COLO668 (cell line): ENCODE data around the gene METTL16.

Source experiments
- DNase-seq: peaks from one replicate; lab custom pipeline; 2025; ENCODE audit not compliant: unreplicated experiment; lab: John Stamatoyannopoulos, UW

METTL16 gene

DNA sequence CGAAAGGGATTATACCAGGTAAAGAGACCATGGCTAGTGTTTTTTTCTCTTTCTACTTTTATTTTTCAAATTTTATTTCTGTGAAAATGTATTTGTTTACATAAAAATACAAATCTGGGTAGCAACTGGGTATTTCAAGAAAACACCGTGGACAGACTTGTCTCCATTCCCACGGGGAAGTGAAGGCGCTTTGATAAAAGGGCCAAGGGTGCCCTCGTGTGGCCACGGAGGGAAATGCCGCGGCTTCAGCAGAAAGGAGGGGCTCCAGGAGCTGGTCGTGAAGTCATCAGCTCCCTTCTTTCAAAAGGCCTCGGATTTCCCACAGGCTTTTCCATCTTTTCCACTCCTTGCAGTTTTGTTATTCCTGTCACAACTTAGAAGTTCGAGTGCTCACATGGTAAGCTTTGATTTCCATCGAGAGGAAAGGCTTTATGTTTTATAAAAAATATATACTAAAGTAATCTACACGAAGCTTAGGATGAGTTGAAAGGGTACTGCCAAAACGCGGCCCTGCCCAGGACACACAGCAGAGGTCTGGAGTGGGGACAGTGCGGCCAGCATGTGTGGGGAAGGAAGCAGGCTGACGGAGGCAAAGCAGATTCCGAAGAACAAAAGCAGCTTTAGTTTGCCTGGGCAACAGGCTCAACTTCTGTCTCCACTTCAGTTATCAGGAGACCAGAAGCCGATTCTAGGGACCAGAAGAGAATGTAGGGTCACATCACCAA is 95.5 kb downstream of the METTL16 start:
- DNase-seq, result peak; percentile 65

DNA sequence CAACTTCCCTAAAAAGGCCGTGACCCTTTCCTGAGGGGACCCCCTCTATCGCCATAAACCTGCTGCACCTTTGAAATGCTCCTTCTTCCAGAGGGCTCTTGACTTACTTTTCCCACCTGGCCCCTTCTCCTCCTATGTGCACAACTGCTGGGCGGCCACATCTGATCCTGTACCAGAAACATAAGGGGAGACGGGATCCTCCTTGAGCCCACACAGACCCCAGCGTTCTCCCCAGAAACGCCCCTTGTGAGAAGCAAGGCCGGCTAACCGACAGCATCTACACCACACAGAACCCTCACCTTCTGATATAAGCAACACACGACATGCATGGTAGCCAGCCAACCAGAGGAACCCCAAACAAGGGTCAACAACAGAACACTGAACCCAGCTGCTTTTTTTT is 96.6 kb downstream of the METTL16 start:
- no peak for DNase-seq

DNA sequence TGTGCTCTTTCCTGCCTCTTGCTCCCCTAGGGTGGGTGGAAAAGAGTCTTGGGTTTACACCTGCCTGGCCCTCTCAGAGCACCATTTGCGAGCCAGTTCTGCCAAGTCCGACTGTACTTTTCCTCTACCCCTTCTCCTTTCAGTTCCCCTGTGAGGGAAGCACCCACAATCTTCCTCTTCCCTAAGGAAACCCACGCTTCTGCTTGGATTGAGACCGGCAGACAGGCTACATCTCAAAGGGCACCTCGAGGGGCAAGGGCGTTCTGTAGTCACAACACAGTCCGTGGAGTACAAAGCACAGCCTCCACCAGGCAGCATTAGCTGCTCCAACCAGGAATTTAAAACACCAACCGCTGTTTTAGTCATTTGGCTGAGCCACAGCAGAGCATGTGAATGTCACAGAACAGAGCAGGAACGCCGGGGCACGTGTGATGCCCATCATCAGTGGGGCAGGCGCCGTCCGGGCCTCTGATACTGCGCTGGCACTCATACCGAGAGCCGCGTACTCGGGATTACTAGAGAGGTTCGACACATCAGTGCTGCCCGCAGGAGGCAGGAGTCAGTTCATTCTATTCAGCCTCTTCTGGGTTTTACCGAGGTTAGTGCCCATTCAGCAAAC is 97.1 kb downstream of the METTL16 start:
- DNase-seq, result no peak

DNA sequence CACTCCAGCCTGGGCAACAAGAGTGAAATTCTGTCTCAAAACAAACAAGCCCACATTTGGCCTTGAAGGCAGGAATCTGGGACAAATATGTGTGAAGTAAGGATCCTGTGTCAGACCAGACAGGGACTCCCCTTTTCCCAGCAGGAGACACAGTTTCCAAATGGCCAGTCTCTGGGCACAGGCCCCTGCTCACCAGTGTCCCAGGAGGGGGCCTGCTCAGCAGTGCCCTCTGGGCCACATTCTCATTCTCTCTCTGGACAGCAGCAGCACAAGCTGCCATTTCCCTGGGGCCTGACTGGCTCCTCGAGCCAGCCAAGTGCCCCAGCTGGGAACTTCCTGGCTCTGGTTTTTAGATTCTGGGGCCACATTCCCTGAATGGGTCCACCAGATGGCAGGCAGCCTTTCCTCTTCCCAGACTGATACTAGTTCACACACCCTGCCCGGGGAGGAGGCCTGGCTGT is 99.1 kb downstream of the METTL16 start:
- no peak for DNase-seq

DNA sequence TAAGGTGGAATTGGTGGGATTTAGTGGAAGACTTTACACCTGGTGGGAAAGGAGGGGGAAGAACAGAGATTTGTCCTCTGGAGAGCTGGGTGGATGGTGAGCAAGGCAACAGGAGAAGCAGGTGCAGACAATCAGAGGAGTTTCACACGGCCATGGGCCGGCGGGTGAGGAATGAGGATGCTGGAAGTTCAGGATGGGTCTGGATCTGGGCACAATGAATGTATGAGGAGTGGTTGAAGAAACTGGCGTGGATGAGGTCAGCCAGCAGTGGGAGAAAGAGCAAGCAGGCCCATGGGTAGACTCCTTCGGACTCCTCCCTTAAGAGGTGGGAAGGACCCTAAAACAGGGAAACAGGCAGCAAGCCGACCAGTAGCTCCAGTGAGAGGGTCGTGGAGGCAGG is 100.7 kb downstream of the METTL16 start:
- DNase-seq, result no peak

DNA sequence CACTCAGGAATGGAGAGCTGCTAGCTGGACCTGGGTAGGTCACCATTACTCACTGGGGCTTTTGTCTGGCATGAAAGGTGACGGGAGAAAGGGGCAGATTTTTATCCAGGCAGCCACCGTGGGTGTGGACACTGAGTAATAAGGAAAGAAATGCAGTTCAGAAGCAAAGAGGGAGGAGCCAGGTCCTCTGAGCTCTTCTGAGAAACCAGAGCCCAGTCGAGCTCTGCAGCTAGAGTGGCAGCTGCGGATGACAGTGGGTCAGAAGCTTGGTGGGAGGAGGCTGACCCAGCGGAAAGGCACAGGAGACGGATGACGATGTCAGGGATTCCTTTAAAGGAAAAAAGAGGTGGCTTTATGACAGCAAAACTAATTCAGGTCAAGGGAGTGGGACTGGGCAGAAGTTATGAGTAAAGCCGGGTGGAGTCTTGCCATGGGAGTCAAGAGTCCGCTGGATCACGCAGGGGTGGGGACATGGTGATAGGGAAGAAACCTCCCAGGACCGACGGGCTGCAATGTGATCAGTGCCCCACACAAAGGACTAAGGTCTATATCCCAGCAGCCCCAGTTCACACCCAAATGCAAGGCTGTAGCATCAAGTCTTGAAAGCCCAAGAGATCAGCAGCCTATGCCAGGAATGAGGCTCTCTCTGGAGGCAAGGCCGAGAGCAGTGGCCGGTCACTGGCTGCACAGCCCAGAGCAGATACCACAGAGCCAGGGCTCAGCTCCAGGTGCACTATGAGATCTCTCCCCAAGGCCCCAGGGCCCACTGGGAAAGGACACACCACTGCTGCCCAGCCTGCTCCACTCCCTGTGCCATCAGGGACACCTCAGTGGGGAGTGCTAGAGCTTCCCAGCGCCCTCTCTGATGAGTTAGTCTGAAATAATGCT is 104.5 kb downstream of the METTL16 start:
- no peak for DNase-seq

DNA sequence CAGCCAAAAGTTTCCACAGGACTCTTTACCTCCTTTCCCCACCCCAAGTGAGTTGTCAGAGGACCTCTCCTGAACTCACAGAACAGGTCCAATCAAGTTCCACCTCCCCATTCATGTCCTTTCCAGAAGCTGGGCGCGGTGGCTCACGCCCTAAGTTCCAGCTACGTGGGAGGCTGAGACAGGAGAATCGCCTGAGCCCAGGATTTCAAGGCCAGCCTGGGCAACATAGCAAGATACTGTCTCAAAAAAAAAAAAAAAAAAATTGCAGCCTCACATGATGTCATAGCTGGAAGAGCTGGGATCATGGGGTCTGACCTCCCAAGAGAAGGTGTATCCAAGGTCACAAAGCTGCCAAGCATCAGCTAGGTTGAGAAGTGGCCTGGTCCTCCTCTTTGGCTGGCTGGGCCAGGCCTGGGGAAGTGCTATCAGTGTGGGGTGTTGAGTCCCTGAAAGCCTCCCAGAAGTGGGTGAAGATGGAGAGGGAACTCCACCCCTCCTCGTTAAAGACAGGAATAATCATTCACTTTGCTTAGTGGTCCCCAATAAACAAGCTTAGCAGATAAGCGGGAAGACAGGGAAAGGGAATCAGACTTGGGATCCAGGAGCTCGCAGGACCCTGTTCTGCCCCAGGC is 105.3 kb downstream of the METTL16 start:
- DNase-seq, result no peak

DNA sequence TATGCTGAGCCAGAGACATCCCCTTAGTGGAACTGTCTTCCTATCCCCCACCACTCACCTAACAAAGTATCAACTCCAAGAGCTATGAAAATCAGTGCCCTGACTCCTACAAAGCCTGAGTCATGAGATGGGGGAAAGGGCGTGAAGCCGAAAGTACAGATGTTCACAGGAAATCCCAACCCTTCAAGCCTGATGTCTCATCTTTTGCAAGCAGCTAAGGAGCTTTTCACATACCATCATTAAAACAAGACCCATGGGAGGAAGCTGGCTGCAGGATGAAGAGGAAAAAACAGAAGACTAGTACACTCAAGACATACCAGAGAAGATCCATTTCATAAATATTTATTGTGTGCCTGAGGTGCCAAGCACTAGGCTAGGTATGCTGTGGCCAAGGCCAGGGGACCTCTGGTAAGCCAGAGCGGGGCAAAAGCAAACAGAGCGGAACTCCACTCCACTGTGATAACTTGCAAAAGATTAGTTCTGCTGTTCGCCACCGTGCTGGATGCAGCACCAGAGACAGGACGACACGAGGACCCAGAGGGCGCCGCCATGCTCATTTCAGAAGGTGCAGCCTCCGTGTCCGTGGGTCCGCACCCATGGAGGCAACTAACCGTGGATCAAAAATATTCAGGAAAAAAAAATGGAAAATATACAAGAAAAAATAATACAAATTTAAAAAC is 106.3 kb downstream of the METTL16 start:
- no peak for DNase-seq

DNA sequence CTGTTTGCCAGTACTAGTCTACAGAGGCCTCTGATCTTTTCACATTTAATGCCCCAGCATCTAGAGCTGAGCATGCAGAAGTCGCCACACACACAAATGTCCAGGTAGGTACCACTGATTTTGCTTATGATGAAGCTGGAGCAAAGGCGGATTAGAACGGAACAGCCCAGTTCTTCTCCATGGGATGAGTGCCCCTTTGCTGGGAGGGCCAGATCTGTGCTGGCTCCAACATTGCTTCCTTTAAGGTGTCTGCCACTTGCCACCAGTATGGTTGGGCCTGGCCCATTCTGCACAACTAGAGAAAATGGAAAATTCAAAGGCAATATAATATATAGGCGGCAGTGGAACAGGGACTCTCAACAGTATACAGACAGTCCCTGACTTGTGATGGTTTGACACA is 108.6 kb downstream of the METTL16 start:
- no peak for DNase-seq

DNA sequence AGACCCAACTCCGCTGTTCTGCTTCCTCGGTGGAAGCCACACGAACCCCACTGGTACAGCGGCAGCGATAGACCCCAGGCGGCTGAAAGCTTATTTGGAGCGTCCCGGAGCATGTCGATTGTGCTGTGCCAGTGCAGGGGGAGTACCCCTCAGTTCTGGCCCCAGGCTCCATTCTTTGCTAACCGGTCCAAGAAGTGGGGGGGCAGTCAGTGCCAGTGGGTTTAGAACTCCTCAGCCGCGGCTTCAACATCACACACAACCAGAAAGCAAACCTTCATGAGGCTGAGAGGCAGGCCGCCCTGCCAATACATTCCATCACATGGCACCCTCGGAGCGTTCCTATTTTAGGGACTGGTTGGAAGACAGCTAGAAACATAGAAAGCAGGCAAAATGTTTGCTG is 109.1 kb downstream of the METTL16 start:
- DNase-seq, result no peak

DNA sequence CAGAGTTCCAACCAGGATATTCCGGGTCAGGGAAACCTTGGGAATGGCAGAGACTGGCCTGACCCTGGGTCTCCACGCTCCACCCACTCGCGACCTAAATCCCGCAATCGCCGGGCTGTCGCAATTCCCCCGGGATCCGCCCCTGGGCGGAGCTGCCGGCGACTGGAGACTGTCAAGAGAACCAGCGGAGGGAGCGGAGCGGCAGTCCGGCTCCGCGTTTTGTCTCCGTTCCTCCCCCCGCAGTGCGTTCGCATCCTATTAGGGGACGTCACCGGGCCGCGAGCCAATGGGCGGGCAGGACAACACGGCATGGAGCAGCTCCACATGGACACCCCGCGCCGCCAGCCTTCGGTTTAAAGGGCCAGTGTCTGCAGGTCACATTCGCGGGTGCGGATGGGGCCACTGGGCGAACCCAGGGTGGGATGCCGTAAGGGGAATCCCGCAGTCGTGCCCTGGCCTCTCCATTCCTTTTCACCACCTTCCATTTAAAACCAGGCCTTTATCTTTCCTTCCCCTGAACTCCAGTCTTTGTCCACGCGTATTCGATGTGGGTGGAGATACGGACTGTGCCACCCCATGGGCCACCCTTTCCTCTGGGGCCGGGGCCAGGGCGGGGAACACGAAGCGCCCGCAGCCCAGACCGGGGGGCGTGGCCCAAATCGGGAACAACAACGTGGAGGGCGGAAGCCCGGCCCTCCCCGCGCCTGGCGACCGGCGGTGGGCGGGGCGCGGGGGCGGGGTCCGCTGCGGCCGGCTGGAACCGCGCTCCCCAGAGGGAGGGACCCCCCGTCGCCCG is 110.1 kb downstream of the METTL16 start:
- peak; percentile 97 for DNase-seq

DNA sequence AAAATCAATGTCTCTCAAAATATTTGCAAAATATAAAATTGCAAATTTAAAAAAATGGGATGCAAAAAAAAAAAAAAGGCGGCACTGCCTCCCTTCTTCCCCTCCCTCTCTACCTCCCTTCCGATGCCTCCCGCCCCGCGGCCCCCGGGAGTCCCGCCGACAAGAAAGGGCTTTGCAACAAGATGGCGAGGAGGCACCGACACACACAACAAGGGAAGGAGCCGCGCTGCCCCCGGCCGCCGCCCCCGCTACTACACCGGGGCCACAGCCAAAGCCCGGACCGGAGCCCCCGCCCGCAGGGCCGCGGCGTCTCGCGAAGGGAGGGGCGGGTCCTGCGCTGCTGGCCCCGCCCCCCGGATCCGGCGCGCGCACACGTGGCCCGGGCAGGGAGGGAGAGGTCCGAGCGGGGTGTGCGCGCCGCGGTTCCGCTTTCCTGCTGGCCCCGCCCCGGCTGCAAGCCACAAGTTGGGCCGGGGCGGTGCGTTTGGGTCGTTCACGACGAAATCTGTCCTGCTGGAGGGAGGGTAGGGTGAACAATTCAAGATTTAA is 110.7 kb downstream of the METTL16 start, which contains the start of gene MNT:
Gene MNT (minus strand): TSS at position 184 of the 549 bp plus-strand sequence. CDS start 348 bp downstream, outside the sequence.
- peak; percentile 91 for DNase-seq

DNA sequence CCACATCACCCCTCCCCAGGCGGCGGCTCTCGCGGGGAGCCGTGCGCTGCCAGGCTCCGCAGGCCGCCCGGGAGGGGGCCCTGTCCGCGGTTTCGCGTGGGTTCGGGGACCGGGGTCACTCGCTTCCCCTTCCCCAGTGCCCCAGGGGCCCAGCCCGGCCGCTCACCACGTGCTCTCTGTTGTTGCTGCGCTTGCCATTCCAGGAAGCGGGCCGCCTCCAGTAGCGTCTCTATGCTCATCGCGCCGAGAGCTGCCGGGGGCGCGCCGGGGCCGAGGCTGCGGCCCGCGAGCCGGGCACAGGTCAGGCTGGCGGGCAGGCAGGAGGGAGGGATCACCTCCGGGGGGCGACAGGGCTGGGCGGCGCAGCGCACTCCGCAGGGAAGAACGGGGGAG is 111.2 kb downstream of the METTL16 start:
- DNase-seq, result peak; percentile 55

DNA sequence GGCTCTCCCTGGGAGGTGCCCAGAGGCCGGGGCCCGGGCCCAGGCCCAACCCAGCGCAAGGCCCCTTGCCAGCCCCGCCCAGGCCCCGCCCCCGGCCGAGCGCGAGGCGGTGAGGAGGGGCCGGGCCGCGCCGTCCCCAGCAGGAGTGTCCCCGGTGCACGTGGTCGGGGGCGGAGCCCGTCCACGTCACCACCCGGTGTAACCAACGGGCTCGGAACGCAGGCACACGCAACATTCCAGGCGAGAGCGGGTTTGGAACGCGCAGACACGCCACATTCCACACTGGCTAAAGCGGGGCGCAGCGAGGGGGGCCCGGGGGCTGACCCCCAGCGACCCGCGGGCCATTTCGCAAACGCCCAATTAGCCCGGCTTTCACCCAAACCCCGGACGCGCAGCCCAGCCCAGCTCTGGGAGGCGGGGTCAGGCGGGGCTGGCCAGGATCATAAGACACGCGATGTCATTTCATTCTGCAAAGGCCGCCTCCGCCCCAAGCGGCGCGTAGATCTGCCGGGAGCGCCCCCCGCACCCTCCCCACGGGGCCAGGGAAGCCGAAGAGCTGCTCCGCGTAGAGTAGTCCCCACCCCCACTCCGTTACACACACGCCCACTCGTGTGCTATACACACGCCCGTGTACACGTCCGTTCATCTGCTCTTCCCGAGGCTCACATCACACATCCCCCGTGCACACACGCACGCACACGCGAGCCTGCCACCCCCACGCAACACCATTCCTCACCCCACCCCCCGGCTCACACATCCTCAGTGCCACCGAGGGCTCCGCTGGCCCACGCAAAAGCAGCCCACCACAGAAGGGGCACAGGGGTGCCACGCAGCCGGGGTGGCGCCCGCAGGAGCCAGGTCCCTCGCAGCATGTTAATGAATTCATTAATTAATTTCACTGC is 111.9 kb downstream of the METTL16 start:
- DNase-seq, result peak; percentile 96

DNA sequence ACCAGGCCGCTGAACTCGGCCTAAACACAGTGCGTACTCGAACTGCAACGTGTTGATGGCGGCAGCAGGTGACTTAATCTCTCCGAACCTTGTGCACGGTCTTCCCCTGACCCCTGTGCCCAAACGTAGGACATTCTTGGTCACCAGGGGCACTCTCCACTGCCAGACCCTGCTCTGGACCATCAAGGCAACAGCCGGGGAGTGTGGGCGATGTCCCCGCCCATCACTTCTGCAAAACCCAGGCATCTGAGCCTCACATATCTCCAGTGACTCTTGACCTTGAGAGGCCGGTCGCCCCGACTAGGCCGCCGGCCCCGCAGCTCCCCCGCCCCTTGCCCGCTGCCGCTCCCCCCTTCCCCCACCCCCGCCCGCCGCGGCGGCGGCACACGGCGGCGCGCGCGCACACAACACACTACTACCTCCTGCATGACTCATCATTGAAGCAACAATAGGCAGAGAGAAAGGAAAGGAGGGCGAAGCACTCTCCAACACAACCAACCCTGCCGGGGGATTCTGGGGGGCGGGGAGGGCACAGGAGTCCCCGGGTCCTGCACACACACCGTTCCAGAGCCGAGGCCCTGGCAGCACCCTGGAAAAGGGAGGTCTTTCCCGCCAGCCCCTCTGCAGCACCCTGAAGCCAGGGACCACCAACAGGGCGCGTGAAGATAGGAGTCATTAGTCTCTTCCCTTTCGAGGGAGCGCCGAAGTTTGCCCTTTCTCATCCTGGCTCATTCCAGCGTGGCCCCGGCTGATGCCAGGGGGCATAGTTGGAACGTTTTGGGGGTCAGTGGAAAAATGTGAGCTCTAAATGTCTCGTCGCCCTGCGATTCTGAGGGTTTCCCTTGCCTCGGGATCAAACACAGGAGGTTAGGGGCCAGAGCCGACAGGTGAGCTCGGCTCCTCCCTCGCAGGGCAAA is 112.8 kb downstream of the METTL16 start:
- peak; percentile 79 for DNase-seq

DNA sequence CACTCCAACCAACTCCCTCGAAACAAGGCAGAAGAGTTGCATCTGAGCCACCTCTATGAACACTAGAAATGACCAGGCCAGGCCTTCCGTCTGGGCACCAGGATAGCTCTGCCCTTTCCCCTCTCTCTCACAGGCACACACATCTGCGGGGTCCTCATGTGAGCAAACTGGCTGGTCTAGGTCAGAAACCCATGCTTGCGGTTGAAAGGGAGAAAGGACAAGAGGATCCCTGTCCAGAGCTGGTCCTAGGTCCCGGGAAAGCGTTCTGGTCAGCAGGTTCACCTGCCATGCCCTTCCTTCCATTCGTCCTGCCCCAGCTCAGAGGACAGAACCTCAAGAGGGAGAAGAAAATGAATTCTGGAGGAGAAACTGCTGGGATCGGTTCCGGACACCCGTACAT is 113.5 kb downstream of the METTL16 start:
- DNase-seq, result no peak
